Limb (tissue), 2 donors: ENCODE data around the gene FAM149A.

ENCODE experiments used
- DNase-seq, 2 donors: peaks; one replicate each; pipeline ENCODE4 v3.0.0-alpha.2; 2016; ENCODE audit errors: extremely low spot score in 2 of 2

Gene FAM149A

DNA sequence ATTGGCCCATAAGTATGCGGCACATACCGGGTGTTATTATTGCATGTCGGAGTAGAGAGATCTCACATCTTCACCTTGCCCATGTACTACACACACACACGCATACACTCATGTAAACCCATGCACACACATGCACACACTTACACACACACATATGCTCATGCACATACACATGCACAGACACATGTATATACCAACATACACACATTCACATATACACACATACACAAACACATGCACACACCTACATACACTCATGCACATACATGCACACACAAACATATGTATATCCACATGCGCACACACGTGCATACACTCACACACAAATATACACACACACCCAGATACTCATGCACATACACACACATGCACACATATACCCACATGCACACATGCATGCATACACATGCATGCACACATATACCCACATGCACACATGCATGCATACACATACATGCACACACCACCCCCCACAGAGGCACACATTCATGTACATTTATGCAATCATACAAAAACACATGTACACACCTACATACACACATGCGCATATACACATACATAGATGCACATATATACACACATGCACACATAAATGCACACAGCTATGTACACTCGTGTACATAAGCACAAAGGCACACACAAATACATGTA, 98.1 kb downstream of the FAM149A start:
- DNase-seq: no peak

DNA sequence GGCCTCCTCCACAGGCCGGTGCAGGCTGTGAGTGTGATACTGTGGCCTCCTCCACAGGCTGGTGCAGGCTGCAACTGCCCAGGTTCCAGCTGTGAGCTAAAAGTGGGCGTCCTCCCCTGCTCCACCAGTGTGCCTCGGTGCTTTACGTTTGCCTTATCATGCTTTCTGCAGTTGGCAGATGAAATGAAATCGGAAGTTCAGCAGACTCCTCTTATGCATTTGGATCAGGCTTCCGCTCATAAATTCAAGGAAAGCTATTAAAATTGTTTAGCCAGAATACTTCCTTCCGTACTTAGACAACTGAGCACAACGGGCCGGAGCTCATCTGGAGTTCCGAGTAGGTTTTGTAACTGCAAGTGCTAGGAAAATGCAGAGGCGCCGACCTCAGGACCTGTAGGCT, 98.9 kb downstream of the FAM149A start:
- no peak for DNase-seq

DNA sequence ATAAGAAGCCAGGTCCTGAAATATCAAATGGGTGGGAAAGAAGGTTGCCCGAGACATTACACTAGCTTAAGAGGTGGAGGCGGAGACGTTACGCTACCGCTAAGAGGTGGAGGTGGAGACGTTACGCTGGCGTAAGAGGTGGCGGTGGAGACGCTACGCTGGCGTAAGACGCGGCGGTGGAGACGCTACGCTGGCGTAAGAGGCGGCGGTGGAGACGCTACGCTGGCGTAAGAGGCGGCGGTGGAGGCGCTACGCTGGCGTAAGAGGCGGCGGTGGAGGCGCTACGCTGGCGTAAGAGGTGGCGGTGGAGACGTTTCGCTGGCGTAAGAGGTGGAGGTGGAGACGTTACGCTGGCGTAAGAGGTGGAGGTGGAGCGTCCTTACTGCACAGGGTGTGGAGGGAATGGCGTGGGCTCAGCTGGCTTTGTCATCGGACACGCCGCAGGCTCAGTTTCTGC, 99.6 kb downstream of the FAM149A start:
- peak in 1 of 2 donors; percentile 57 for DNase-seq

DNA sequence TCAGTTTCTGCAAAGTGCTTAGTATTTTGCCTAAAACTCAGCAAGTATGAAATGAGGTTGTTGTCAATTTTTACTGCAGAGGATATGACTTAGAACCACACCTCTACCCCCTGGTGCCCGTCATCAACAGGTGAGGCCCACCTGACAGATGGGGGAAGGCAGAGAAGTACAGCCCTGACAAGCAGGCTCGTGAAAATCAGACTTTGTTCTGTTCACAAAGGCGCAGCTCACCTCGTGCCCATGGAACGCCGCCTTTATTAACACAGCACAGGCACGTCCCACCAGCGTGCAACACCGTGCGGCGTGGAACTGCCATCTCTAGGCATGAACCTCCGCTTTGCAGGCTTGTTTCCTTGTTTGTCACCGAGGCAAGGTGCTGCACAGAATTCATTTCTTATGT, 100.2 kb downstream of the FAM149A start:
- no peak for DNase-seq

DNA sequence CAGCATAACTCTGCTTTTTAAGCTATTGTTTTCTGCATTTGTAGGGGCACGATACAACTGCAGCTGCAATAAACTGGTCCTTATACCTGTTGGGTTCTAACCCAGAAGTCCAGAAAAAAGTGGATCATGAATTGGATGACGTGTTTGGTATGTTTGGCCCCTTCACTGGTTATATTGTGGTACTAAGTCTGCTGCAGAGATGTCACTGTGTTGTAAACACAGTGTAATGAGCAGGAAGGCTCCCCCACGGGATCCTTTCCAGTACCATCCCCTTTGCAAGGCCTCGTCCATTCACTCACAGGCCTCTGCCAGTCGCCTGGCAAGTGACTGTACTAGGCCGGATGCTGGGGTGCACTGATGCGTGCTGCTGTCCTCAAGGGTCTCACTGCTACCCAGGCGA, 100.7 kb downstream of the FAM149A start:
- no peak for DNase-seq

DNA sequence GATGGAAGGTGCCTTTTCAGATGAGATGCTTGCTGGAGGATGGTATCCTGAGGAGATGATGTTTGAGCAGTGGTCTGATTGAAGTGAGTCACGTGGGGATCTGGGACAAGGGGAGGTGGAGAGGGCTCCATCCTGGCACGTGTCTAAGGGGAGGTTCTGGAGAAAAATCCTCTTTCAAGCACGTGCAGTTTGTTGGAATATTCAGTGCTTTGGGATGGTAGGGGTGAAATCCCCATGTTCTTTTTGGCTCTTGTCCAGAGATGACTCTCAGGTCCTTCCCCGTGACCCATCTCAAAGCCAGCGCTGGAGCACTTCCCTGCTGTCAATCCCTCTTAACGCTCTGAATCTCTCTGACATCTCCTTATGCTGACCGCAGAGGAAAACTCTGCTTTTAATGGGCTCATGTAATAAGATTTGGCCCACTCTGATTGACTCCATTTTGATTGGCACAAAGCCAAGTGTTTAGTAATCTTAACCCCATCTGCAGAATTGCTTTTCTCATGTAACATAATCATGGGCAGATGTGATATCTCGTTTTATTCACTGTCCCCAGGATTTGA, 112.0 kb downstream of the FAM149A start:
- DNase-seq: no peak

DNA sequence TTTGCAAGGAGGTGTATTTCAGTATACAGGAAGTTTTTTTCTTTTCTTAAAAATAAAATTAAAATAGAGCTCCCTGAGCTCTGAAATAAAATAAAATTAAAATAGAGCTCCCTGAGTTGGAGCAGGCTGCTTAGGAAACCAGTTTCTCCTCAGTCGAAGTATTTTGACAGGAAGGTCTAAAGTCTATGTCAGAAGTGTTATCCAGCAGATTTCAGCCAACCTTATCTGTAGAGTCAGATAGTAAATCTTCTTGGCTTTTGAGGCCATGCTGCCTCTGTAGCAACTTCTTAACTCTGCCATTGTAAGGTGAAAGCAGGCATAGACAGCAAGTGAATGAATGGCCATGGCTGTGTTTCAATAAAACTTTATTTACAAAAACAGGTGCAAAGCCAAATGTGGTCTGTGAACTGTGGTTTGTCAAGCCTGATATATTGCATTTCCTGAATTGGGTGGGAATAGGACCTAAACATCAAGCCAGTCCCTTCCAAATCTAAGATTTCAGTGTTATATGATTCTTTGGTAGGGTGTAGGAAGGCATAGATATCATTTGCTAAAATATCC, 113.3 kb downstream of the FAM149A start:
- no peak for DNase-seq

DNA sequence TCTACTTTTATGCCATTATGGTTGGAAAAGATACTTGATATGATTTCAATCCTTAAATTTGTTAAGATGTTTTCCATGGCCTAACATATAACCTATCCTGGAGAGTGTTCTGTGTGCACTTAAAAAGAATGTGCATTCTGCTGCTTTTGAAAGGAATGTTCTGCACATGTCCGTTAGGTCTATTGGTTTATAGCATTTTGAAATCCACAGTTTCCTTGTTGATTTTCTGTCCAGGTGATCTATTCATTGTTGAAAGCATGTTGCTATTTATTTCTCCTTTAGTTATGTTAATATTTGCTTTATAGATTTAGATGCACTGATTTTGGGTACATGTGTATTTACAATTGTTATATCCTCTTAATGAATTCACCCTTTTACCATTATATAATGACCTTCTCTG, 117.1 kb downstream of the FAM149A start:
- DNase-seq: no peak
